GM18519 (cell line): ENCODE results near the gene MCTP2.
A peak's percentile ranks its signal among the peaks of the same experiment; 100 is the strongest.

Experiments
- ATAC-seq: cut with Tn5 transposase; IDR thresholded peaks from one replicate; pipeline ENCODE4 v1.9.1; 2021; ENCODE audit warnings: mild to moderate bottlenecking, moderate library complexity; ENCODE audit not compliant: unreplicated experiment, low FRiP score

The MCTP2 gene

DNA sequence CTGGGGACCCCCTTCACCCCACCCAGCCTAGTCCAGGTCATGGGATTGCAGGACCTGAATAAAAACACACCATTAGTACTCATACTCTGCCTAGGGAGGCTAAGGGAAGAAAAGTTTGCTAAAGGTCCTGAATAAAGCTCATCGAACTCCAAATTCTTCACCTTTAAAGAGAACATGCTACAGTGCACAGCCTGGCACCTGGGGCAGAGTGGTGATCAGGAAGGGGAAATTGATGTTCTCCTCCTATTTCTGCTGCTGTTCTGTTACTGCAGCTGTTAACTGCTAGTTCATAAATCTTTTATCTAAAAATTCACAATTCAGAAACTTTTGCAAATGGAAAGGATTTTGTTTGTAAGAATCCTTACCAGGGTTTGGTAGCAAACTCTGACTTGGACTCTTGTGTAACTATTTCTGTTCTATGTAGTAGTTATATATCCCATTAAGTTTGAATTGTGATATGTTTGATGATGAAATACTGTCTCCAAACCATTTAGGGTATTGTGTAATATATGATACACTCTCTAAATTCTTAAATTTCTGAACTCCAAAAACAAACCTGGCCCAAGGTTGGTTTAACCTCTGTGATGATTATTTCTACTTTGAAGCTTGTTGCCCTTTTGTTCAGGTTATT lies 27.9 kb downstream of the MCTP2 start:
- no peak for ATAC-seq

DNA sequence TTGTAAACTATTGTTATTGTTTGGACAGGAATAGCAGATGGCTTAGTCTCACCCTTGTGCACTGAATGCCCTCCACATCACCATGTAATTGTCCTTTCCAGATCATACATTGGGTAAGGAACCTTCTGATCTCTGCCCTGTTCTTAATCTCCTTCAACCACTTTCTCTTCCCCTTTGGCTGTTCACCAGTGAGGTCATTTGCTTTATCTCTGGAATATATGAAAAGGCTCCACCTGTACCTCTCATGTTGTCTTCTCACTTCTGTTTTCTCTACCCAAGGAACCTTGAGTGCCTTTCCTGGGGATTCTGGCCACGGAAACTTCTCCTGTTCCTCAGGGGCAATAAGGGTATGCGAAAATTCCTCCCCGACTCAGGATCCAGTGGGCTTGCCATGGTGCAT lies 28.5 kb downstream of the MCTP2 start:
- no peak for ATAC-seq

DNA sequence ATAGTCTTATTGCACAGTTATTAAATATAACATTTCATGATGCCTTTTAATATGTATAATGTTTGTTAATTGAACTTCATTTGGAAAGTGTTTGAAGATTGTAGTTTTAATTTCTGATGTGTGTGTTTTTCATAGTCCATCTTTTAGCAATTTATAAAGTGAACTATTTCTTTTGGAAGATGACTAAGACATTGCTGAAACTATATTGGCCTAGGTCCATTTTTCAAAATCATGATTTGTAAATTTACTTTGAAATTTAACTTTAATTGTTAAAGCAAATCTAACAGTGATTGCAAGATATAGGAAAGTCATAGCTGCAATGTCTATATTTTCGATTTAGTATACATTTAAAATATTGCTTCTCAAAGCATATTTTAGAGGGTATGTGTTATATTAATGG lies 30.8 kb downstream of the MCTP2 start:
- no peak for ATAC-seq

DNA sequence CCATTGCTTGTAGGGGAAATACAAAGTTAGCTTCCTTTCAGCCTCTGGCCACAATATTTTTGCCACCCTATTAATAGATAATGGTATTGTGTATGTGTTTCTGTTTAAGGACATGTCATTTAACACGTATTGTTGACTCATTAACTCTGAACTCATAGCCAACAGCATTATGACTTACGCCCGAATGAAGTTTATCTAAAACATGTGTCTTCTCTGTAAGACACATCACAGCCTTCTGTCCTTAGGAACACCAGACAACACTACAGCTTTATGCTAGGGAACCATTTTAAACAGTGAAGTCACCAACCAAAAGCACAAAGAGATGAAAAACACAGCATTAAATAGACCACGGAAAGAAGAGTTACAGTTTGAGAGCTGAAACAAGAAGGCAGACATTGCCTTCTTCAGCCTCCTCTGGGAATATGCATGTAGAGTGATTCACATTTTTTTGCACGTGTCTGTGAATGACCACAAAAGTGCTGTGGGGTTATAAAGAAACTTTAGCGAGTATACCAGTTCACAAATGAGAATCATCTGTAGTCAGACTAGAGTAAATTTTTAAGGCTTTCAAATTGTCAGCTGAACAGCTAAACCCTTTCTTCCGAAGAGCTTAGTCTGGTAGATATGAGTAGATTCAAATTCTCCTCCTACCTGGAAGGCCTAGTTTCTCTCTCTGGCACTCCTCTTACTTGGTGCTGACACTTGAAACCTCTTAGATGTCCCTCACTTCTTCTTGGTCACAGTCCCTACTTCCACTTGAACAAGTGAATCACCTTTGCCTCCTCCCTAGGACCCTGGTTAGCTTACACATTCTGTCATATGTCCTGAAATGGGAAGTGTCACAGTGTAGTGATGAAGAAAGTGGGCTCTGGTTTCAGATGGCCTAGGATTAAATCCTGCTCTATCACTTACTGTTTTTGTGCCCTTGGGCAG lies 32.2 kb downstream of the MCTP2 start:
- peak; percentile 40 for ATAC-seq

DNA sequence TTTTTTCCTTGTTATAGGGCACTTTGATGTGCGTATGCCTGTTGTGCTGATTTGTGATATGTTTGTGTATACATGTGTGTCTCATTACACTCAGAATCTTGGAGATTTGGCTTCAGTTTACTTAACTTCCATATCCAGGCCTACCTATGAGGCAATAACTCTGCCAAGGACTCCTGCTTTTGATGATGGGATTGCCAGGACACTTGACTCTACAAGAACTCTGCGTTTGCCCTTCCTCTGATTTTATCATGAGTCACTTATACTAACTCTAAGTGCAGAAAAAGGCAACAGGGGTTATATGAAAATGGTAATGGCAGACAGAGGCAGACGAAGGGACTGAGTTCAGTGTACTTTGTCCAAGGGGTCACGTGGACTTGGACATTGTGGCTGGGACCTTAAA lies 33.6 kb downstream of the MCTP2 start:
- no peak for ATAC-seq

DNA sequence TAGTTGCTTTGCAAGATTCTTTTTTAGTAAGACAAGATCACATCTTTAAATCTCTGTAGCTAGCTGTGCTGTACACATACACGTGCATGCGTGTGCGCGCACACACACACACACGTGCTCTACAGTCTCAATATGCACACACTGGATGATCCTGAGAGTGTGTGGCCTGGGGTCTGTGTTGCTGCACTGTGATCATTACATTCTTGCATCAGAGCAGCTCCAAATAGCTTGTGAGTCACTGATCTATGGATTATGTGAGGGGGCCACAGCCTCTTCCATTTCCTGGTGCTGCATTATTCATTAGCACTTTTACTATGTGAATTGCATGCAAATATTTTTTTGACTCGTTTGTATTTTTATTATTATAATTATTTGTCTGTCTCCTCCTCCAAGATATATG lies 34.6 kb downstream of the MCTP2 start:
- no peak for ATAC-seq

DNA sequence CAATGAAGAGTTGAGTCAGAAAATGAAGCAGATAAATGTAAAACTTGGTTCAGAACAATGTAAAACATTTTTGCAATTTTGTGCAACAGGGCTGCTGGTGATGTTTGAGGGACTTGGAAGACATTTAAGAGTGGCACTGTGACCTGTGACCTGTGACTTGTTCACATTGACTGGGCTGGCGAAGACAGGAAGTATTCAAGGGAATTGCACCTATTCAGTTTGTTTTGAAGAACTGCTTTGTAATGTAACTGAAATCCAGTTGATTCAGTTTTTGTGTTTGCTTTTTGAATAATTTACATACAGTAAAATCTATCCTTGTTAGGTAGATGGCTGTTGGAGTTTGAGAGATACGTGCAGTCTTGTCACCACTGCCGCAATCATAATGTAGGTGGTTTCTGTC lies 35.4 kb downstream of the MCTP2 start:
- no peak for ATAC-seq

DNA sequence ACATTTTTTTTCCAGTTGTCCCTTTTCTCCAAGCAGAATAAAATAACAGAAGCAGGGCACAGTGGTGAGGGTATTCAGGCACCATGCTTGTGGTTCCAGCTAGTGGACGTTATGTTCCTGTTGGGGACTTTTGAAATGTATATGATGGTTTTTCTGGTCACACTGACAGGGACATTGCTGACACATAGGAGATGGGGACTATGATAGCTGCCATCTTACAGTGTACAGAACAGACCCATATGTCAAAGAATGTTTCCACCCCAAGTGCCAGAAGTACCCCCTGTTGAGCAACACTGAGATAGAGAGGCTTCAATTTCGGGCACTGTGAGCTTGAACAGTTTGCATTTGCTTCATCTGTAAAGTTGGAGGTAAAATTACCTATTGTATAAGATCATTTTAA lies 38.6 kb downstream of the MCTP2 start:
- no peak for ATAC-seq

DNA sequence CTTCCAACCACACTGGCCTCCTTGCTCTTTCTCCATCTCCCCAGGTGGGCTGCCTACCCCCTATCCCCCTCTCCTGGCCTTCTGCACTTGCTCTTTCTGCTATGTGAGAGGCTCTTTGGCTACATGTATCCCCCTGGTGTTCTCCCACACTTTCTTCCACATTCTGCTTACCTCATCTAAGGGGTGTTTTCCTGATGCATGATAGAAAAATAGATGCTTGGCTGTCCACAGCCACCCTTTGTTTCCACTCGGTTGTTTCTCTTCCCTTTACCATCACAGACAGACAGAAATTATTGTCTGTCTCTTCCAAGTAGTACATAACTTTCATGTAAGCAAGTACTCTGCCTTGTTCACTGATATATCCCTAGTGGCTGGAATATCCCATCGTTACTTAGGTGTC lies 39.2 kb downstream of the MCTP2 start:
- no peak for ATAC-seq

DNA sequence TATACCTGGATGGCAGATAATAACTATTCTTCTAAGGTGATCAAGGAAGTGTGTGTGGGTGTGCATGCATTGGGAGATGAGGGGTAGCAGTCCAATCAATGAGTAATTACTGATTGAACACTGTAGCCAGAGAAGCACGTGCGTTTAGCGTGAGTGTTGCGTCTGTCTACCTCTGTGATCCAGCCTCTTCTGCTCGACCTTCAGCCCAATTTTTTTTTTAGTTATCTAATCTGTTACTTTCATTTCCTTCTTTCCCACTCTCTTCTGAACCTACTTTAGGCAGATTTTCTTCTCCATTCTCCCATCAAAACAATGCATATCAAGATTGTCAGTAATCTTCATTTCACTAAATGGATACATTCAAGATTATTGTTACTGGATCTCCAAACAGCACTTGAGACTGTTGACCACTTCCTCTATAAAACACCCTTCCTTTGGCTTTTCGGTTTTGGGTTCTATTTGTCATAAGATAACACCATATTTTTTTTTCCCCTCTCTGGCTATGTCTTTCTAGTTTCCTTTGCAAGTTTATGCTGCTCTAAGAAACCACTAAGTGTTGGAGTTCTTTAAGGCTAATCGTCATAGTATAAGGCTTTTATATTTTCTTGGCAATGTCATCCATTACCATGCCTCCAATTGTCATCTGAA lies 41.0 kb downstream of the MCTP2 start:
- ATAC-seq, result peak; percentile 56

DNA sequence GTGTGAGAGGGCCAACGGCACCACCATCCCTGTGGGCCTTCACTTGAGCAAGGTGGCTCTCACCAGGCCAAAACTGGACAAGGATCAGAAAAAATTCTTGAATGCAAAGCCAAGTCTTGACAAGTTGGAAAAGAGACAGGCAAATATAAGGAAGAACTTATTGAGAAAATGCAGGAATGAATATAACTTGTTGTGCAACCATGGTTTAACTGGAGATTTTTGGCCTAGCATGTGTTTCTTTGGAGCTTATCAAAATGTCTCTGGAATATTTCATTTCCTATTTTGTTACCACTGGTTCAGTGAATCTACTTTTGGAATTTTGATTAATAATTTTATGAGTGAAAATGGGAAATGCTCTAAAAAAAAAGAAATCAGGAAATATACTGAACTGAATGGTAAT lies 42.5 kb downstream of the MCTP2 start:
- ATAC-seq, result no peak

DNA sequence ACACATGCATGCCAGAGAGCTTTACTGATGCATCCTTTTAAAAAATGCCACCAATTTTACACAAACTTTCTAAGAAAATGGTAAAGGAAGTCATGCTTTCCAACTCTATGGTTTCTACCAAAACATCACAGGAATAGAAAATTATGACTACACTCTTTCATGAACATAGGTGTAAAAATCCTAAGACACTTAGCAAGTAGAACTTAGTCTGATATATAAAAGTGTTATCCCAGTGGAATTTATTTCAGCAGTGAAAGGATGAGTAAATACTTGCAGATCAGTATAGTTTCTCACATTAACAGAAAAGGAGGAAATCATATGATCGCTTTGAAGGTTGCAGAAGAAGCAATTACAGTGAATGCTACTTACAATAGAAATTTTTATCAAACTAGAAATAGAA lies 43.4 kb downstream of the MCTP2 start:
- ATAC-seq, result no peak

DNA sequence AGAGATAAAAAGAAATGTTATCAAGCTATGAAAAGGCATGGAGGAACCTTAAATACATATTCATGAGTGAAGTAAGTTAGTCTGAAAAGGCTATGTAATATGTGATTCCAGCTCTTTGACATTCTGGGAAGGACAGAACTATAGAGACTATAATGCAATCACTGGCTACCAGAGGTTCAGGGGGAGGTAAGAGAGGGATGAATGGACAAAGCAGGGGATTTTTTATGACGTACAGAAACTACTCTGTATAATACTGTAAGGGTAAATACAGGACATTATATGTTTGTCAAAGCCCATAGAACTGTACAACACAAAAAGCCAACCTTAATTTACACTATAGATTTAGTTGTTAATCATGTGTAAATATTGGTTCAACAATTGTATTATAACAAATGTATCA lies 46.1 kb downstream of the MCTP2 start:
- ATAC-seq, result no peak

DNA sequence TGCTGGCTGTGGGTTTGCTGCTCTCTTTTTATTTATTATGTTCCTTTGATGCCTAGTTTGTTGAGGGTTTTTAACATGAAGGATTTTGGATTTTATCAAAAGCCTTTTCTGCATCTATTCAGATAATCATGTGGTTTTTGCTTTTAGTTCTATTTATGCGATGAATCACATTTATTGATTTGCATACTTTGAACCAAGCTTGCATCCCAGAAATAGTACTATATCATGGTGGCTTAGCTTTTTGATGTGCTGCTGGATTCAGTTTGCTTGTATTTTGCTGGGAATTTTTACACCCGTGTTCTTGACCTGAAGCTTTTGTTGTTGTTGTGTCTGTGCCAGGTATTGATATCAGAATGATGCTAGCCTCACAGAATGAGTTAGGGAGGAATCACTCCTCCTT lies 48.4 kb downstream of the MCTP2 start:
- ATAC-seq, result no peak

DNA sequence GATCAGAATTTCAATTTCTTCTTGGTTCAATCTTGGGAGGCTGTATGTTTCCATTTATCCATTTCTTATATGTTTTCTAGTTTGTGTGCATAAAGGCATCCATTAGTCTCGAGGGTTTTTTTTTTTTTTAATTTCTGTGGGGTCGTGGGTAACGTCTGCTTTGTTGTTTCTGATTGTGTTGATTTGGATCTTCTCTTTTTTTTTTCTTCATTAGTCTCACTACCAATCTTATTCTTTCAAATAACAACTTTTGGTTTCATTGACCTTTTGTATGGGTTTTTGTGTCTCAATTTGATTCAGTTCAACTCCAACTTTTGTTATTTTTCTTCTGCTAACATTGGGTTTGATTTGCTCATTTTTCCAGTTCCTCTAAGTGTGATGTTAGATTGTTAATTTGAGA lies 48.9 kb downstream of the MCTP2 start:
- no peak for ATAC-seq

DNA sequence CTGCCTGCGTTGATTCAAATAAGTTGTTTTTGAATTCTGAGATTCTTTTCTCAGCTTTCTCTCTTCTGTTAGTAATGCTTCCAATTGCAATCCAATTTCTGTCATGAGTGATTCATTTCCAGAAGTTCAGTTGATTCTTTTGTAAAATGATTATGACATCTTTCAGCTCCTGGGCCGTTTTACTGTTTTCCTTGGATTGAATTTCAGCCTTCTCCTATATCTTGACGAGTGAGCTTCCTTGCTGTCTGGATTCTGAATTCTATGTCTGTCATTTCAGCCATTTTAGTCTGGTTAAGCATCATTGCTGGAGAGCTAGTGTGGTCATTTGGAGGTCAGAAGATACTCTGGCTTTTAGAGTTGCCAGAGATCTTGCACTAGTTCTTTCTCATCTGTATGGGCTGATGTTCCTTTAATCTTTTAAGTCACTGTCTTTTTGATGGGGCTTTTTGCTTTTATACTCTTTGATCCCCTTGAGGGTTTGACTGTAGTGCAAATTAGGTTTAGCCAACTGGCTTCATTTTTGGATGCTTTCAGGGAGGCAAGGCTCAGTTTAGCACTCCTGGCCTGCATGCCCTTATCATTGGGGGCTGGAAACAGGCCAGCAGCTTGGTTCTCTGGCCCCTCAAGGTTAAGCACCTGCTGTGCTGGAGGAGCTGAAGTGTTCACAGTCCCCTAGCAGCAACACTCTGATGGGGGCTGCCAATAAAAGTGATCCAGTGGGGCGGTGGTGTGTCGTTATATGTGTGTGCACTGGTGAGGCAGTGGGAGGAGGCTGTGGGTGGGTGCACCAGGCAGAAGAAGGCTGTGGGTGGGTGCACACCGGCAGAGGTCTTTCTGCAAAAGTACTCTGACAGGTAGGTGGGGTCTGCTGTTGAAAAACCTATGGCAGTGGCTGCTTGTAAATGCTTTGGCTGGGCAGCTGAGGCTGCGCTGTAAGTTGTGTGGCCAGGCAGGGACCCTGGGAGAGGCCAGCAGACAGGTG lies 51.2 kb downstream of the MCTP2 start:
- no peak for ATAC-seq

DNA sequence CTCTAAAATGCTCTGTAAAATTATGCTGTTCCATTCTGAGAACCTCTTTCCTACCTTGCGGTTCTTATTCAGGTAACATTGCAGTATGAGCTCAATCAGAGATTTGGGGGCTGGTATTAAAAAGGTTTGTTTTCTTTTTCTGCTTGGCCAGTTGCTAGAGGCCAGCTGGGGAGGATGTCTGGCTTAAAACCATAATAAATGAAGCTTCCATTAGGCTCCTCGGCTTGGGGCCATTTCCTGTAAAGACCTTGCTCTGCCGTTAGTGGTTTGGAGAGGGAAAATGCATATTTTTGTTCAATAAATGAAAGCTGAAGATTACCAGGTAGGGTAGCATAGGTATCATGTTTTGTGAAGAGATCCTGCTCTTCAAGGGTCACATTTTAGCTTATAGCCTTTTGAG lies 55.2 kb downstream of the MCTP2 start:
- no peak for ATAC-seq

DNA sequence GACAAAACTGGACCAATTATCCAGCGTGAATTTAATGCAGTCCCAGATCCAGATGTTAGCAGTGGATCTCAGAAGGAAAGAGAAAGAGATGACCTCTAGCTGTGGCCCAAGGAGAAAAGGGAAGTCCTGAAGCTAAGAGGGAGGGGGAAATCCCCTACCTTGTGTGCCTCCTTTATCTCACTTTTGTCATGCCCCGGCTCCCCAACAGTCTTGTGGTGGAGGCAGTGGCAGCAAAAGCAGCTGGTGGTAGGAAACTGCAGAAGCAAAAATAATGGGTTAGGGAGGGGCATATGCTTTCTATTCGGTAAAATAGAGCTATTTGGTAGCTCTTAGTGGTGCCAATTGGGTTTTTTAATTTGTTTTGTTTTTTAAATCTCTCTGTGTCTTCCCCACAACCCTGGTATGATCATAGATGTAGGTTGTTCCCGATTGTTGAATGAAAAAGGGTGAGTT lies 56.5 kb downstream of the MCTP2 start:
- ATAC-seq, result peak; percentile 98

DNA sequence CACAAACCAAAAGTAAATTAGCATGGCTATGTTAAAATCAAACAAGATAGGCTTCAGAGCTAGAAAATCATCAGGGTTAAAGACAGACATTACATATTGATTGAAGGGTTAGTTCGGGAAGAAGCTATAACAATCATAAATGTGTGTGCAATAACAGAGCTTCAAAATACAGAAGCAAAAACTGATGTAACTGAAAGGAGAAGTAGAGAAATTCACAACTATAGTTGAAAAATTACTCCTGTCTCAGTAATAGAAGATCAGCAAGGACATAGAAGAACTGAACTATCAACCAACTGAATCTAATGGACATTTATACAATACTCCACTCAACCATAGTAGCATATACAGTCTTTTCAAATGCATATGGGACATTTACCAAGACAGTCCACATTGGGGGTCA lies 59.4 kb downstream of the MCTP2 start:
- ATAC-seq, result no peak
